ENCODE data around the gene KIAA0319L. TPM values are rescaled to one million over a fixed set of nuclear protein-coding genes. Genes with fewer than 3 reads are reported as not detected.
A peak's percentile ranks its signal among the peaks of the same experiment; 100 is the strongest.
"Not testable (repeated sequence)": the region's sequence is repeated elsewhere in the genome, so short reads cannot be mapped to it uniquely, and the experiment has no call there.

The KIAA0319L gene
- total RNA-seq, 1 donor from 2014 or later, result 113 TPM

- DNase-seq (ENCODE audit: low read depth), result not testable (repeated sequence)
Measured at GRCh38 chr1:35581621-35582020, 24.4 kb upstream of the KIAA0319L start.

GRCh38 chr1:35580949-35581388 lies 23.8 kb upstream of the KIAA0319L start:
- DNase-seq (ENCODE audit: low read depth), result no peak

GRCh38 chr1:35577071-35577998 lies 20.1 kb upstream of the KIAA0319L start:
- no peak for DNase-seq (ENCODE audit: low read depth)

GRCh38 chr1:35576766-35577070 lies 19.5 kb upstream of the KIAA0319L start:
- DNase-seq (ENCODE audit: low read depth), result not testable (repeated sequence)

GRCh38 chr1:35576061-35576765 lies 19.0 kb upstream of the KIAA0319L start:
- no peak for DNase-seq (ENCODE audit: low read depth)

- DNase-seq (ENCODE audit: low read depth), result no peak
Measured at GRCh38 chr1:35575416-35575958, 18.3 kb upstream of the KIAA0319L start.

- no peak for DNase-seq (ENCODE audit: low read depth)
Measured at GRCh38 chr1:35574655-35575415, 17.6 kb upstream of the KIAA0319L start.

GRCh38 chr1:35574125-35574654 lies 17.0 kb upstream of the KIAA0319L start:
- no peak for DNase-seq (ENCODE audit: low read depth)

GRCh38 chr1:35573198-35574124 lies 16.3 kb upstream of the KIAA0319L start, which contains the start of gene TFAP2E:
TFAP2E (plus strand) TSS chr1:35573314; CDS start chr1:35573578, 264 bp downstream.
- DNase-seq (ENCODE audit: low read depth), result no peak

- DNase-seq (ENCODE audit: low read depth), result no peak
Measured at GRCh38 chr1:35572296-35572695, 15.1 kb upstream of the KIAA0319L start.

- no peak for DNase-seq (ENCODE audit: low read depth)
Measured at GRCh38 chr1:35571263-35571662, 14.1 kb upstream of the KIAA0319L start.

- DNase-seq (ENCODE audit: low read depth), result no peak
Measured at GRCh38 chr1:35570589-35571137, 13.5 kb upstream of the KIAA0319L start.

- DNase-seq (ENCODE audit: low read depth), result peak; percentile 54
Measured at GRCh38 chr1:35569936-35570335, 12.7 kb upstream of the KIAA0319L start.

- peak; percentile 43 for DNase-seq (ENCODE audit: low read depth)
Measured at GRCh38 chr1:35568975-35569395, 11.8 kb upstream of the KIAA0319L start.

- DNase-seq (ENCODE audit: low read depth), result no peak
Measured at GRCh38 chr1:35567947-35568558, 10.8 kb upstream of the KIAA0319L start.

- no peak for DNase-seq (ENCODE audit: low read depth)
Measured at GRCh38 chr1:35565742-35566133, 8.5 kb upstream of the KIAA0319L start.

GRCh38 chr1:35564884-35565741 lies 7.9 kb upstream of the KIAA0319L start:
- no peak for DNase-seq (ENCODE audit: low read depth)

- DNase-seq (ENCODE audit: low read depth), result peak; percentile 69
Measured at GRCh38 chr1:35564037-35564883, 7.1 kb upstream of the KIAA0319L start.
